Lung (tissue), 12 donors: ENCODE measurements around the gene H3-3A. TPM values are rescaled to one million over a fixed set of nuclear protein-coding genes. Genes with fewer than 3 reads are reported as not detected.

Source experiments
- ATAC-seq: fragments of 200-7000 bp; cut with Tn5 transposase; one replicate; pipeline ENCODE4 v1.9.1; 2020; ENCODE audit warnings: moderate number of reproducible peaks; ENCODE audit not compliant: insufficient read depth, low FRiP score
- DNase-seq, 3 donors: peaks; one replicate each; pipeline ENCODE4 v3.0.0-alpha.2; 2013 to 2017
- H3K27ac ChIP-seq, 2 donors: one replicate each; pipeline ENCODE4 v1.5.1; 2013; ENCODE audit warnings: mild to moderate bottlenecking in 2 of 2, moderate library complexity in 2 of 2, control low read depth in 1 of 2, inconsistent platforms in 1 of 2, low read depth in 1 of 2, low read length in 1 of 2
- H3K27me3 ChIP-seq, 3 donors: one replicate each; pipeline ENCODE4 v1.5.1; 2013; ENCODE audit warnings: low read length in 2 of 3; ENCODE audit not compliant: control insufficient read depth in 3 of 3, insufficient read depth in 3 of 3
- H3K36me3 ChIP-seq, 4 donors: one replicate each; pipeline ENCODE4 v1.5.1; 2013; ENCODE audit warnings: low read length in 4 of 4, mild to moderate bottlenecking in 1 of 4, moderate library complexity in 1 of 4; ENCODE audit not compliant: control insufficient read depth in 4 of 4, insufficient read depth in 4 of 4
- H3K4me1 ChIP-seq, 5 donors: one replicate each; pipeline ENCODE4 v1.5.1; 2013; ENCODE audit warnings: low read length in 5 of 5, mild to moderate bottlenecking in 2 of 5, moderate library complexity in 1 of 5; ENCODE audit not compliant: control insufficient read depth in 5 of 5, insufficient read depth in 5 of 5
- H3K4me3 ChIP-seq: one replicate; pipeline ENCODE4 v1.5.1; 2013; ENCODE audit warnings: mild to moderate bottlenecking, control low read depth, moderate library complexity
- H3K9ac ChIP-seq, 2 donors: one replicate each; pipeline ENCODE4 v1.5.1; 2013; ENCODE audit warnings: low read length in 2 of 2, control low read depth in 1 of 2; ENCODE audit not compliant: insufficient read depth in 1 of 2
- H3K9me3 ChIP-seq, 4 donors: one replicate each; pipeline ENCODE4 v1.5.1; 2013; ENCODE audit warnings: low read length in 3 of 4, mild to moderate bottlenecking in 1 of 4, moderate library complexity in 1 of 4; ENCODE audit not compliant: control insufficient read depth in 4 of 4, insufficient read depth in 3 of 4
- WGBS, 2 donors: extraction: QIAGEN DNeasy Blood & Tissue Kit; methylation state at CpG; one replicate each; pipeline ENCODE4 v1.1.7; 2013; 5-methylcytosine and 5-hydroxymethylcytosine counted together
- polyA plus RNA-seq, 2 donors: library from polyadenylated mRNA; stranded (reverse); fragments of 200-250 nt; gene quantifications; one replicate each; pipeline ENCODE4 v1.2.1, GENCODE V29; 2013
- total RNA-seq, 2 donors: library from RNA; depleted of rRNA in 1 of 2; stranded (reverse); fragments of >200 nt in 1 of 2; gene quantifications; one replicate each; pipeline ENCODE4 v1.2.1, GENCODE V29; 2014 to 2021
- TF ChIP-seq, protein P1 (sequence below): IDR thresholded peaks from 2 replicates; pipeline ENCODE4 v1.5.1; 2012; ENCODE audit warnings: mild to moderate bottlenecking; ENCODE audit errors: control extremely low read depth, extremely low read depth
- donor health status: control.
- donor health status: control.
- donor health status: Bipolar disorder and iron deficiency.
- donor health status: healthy.
- donor health status: DM: yes; HTN: yes; CAD: no.

Gene H3-3A
- total and polyA plus RNA-seq, 4 donors: 404 to 1,014 (median 655) TPM

DNA sequence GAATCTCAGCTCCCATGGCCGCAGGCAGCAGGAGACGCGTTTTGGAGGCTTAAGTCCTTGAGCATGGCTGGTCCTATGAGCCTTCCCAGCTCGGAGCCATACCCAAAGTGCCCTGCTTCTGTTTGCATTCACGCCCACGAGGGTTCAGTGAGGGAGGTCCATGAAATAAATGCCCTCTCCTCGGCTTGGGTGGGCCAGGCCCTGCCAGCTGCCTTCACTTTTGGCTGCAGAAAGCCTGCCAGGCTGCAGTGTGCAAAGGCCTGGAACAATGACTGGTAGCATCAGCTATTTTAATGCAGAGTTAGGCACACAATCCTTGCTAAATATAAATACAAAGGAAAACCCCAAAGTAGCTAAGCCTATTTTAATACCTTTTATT lies 49.4 kb downstream of the H3-3A start:
- ATAC-seq (no peak), DNase-seq (no peak)
- H3K4me1 ChIP-seq: peaks cover 6 to 23% (median 11%) of the 10 kb centered on the region in 5 donors
- no peaks in the 10 kb centered on the region for H3K27me3 ChIP-seq
- no peak overlapping the region for H3K4me3 ChIP-seq
- peak overlapping the region; percentile 24 to 42 for H3K27ac ChIP-seq
- WGBS, 2 donors: 84 to 87% methylated on average over 7 of the region's 7 CpGs
- no peaks in the 10 kb centered on the region for H3K9me3 ChIP-seq
- H3K36me3 ChIP-seq: no peaks in the 10 kb centered on the region
- no peak overlapping the region for H3K9ac ChIP-seq
- TF ChIP-seq, protein P1, sequence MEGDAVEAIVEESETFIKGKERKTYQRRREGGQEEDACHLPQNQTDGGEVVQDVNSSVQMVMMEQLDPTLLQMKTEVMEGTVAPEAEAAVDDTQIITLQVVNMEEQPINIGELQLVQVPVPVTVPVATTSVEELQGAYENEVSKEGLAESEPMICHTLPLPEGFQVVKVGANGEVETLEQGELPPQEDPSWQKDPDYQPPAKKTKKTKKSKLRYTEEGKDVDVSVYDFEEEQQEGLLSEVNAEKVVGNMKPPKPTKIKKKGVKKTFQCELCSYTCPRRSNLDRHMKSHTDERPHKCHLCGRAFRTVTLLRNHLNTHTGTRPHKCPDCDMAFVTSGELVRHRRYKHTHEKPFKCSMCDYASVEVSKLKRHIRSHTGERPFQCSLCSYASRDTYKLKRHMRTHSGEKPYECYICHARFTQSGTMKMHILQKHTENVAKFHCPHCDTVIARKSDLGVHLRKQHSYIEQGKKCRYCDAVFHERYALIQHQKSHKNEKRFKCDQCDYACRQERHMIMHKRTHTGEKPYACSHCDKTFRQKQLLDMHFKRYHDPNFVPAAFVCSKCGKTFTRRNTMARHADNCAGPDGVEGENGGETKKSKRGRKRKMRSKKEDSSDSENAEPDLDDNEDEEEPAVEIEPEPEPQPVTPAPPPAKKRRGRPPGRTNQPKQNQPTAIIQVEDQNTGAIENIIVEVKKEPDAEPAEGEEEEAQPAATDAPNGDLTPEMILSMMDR: no peak

DNA sequence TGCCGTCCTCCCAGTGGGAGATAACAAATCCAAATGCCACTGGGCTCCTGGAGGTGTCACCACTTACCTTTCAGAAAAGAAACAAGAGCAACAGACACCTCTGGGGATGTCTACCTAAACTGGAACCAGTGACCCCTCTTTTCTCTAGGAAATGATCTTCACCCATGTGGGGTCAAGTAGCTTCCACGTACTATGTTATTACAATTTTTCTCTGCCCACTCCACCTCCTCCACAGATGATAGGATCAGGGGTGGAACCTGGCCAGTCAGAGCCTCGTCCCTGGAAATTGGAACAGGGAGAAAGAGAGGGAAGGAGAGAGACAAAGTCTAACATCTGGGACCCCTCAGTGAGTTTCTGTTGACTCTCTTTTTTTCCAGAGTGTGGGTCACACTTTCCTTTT lies 50.1 kb downstream of the H3-3A start:
- DNase-seq: no peak
- Histone ChIP-seq H3K27ac (no peak overlapping the region), H3K27me3 (no peaks in the 10 kb centered on the region), H3K9ac (no peak overlapping the region), H3K4me3 (no peak overlapping the region), H3K4me1 (peaks cover 6 to 23% (median 11%) of the 10 kb centered on the region in 5 donors), H3K9me3 (no peaks in the 10 kb centered on the region), H3K36me3 (no peaks in the 10 kb centered on the region)
- ATAC-seq: no peak
- TF ChIP-seq, protein P1: no peak
- WGBS, 2 donors: 92% methylated on average over 3 of the region's 3 CpGs

DNA sequence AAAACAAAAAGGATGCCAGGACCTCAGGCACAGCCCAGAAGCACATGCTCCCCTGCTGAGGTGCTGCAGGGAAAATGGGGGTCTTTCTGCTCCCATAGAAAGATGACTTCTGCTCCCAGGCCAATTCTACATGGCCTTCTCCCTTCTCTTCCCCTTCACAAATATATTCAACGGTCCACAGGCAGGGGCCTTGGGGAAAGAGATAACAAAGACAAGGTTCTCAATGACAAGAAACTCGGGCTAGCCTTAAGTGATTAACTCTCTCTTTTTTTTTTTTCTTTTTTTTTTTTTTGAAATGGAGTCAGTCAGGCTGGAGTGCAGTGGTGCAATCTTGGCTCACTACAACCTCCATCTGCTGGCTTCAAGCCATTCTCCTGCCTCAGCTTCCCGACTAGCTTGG lies 54.2 kb downstream of the H3-3A start:
- ATAC-seq (no peak), DNase-seq (no peak)
- H3K4me1 ChIP-seq: peaks cover under 1 to 8% (median 3%) of the 10 kb centered on the region in 5 donors
- TF ChIP-seq, protein P1: no peak
- H3K9me3 ChIP-seq: no peaks in the 10 kb centered on the region
- no peaks in the 10 kb centered on the region for H3K36me3 ChIP-seq
- H3K4me3 ChIP-seq: no peak overlapping the region
- no peaks in the 10 kb centered on the region for H3K27me3 ChIP-seq
- no peak overlapping the region for H3K9ac ChIP-seq
- H3K27ac ChIP-seq: no peak overlapping the region
- WGBS, 2 donors: 62 to 75% methylated on average over 3 of the region's 3 CpGs

DNA sequence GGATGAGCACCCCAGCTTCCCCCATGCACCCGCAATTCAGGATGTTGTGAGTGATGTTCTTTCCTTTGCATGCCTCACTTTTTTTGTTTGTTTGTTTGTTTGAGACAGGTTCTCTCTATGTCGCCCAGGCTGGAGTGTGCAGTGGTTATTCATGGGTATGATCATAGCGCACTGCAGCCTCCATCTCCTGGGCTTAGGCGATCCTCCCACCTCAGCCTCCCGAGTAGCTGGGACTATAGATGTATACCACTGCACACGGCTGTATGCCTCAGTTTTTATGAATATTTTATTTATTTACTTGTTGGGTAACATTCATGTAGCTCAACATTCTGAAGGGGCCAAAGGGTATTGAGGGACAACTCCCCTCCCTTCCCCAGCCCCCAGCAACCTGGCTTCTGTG lies 54.8 kb downstream of the H3-3A start:
- peaks cover 0 to 5% (median 0%) of the 10 kb centered on the region in 5 donors for H3K4me1 ChIP-seq
- no peak overlapping the region for H3K9ac ChIP-seq
- DNase-seq: no peak
- no peak overlapping the region for H3K4me3 ChIP-seq
- TF ChIP-seq, protein P1: no peak
- 86 to 95% methylated on average over 6 of the region's 6 CpGs for WGBS, 2 donors
- H3K27ac ChIP-seq: no peak overlapping the region
- no peaks in the 10 kb centered on the region for H3K9me3 ChIP-seq
- ATAC-seq: no peak
- H3K36me3 ChIP-seq: no peaks in the 10 kb centered on the region
- no peaks in the 10 kb centered on the region for H3K27me3 ChIP-seq
